ENCODE data around the gene MCC.

The MCC gene

DNA sequence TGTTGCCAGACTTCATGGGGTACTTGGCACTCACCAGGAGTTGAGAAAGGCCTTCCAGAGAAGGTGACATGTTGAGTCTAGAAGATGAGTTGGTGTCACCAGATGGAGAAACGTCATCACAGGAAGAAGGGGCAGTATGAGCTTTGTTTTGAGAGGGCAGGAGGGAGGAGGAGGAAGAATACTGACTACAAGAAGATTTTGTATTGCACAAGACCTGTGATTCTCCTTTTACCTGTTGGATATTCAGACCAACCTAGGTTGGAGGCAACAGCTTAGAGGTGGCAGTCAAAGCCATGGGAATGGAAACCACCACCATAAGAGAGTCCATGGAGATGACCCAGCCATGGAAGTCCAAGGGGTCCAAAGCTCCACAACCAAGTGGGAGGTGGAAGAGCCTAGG, 207.7 kb downstream of the MCC start:
- ChIA-PET POLR2A (interaction anchor here (1.4 kb wide), 1 partner anchor 14 kb away, joined by 5 read pairs; no protein-coding TSS in a partner anchor), CTCF (no interaction called here)
- no peak for DNase-seq (ENCODE audit: extremely low spot score)
- TF ChIP-seq ELF4 (IDR thresholded peaks at IDR 0.05) (no peak), CTBP1 (IDR thresholded peaks at IDR 0.05; ENCODE audit: borderline replicate concordance) (no peak), FOXM1 (IDR thresholded peaks at IDR 0.05; ENCODE audit: borderline replicate concordance) (no peak)
- TF ChIP-seq, protein P1, sequence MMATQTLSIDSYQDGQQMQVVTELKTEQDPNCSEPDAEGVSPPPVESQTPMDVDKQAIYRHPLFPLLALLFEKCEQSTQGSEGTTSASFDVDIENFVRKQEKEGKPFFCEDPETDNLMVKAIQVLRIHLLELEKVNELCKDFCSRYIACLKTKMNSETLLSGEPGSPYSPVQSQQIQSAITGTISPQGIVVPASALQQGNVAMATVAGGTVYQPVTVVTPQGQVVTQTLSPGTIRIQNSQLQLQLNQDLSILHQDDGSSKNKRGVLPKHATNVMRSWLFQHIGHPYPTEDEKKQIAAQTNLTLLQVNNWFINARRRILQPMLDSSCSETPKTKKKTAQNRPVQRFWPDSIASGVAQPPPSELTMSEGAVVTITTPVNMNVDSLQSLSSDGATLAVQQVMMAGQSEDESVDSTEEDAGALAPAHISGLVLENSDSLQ (IDR thresholded peaks at IDR 0.05), result no peak

GRCh38 chr5:113278976-113279375, 209.3 kb downstream of the MCC start:
- CTCF ChIA-PET, result interaction anchor here (0.6 to 1.1 kb wide), 2 partner anchors 21 to 25 kb away, joined by 3 read pairs; no protein-coding TSS in a partner anchor
- TF ChIP-seq ELF4 (IDR thresholded peaks at IDR 0.05) (no peak), ZNF384 (IDR thresholded peaks at IDR 0.05) (no peak), BHLHE40 (IDR thresholded peaks at IDR 0.05; ENCODE audit: borderline replicate concordance) (no peak), FOXA1 (IDR thresholded peaks at IDR 0.05) (no peak), LEF1 (IDR thresholded peaks at IDR 0.05; ENCODE audit: borderline replicate concordance) (no peak), CTBP1 (IDR thresholded peaks at IDR 0.05; ENCODE audit: borderline replicate concordance) (no peak), NFRKB (IDR thresholded peaks at IDR 0.05) (no peak), SP1 (IDR thresholded peaks at IDR 0.05) (no peak)
- no peak for DNase-seq (ENCODE audit: extremely low spot score)
- POLR2A ChIA-PET, result interaction anchor here (1.4 kb wide), 1 partner anchor 15 kb away, joined by 5 read pairs; no protein-coding TSS in a partner anchor

DNA sequence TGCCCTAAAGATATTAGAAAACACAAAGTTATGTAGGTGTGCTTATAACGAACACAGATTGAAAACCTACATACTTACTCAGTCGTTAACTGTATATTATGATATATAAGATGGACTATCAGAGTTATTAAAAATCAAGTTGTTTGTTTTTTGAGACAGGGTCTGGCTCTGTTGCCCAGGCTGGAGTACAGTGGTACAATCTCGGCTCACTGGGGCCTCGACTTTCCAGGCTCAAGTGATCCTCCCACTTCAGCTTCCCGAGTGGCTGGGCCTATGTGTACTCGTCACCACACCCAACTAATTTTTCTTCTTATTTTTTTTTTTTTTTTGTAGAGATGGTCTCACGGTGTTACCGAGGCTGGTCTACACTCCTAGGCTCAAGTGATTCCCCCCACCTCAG, 211.8 kb downstream of the MCC start:
- ChIA-PET POLR2A (interaction anchor here (0.5 to 1.5 kb wide), 2 partner anchors 18 to 300 kb away, joined by 3 to 5 read pairs; partner anchors contain the start of gene DCP2), CTCF (interaction anchor here (0.8 kb wide), 1 partner anchor 77 kb away, joined by 3 read pairs; no protein-coding TSS in a partner anchor)
- TF ChIP-seq SP1 (IDR thresholded peaks at IDR 0.05) (no peak), ARNT (IDR thresholded peaks at IDR 0.05) (no peak)
- DNase-seq (ENCODE audit: extremely low spot score), result no peak

DNA sequence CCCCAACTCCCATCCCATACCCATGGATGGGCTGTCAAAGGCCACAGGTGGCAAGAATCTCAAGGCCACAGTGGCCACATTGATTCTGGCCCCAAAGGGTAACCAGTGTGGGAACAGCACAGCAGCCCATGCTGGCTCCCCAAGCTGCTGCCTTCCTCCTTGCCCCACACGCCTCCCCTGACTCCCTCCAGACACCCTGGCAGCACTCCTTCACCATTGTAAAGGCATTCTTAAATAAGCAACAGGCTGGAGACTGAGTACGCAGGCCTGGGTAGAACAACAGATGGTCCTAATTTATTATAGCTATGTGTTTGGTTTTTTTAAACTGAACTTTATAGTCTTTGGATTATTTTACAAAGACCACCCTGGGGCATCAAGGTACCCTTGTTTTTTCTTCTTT, 212.3 kb downstream of the MCC start:
- POLR2A ChIA-PET, result interaction anchor here (0.5 to 1.5 kb wide), 2 partner anchors 18 to 300 kb away, joined by 3 to 5 read pairs; partner anchors contain the start of gene DCP2
- CTCF ChIA-PET, result interaction anchor here (0.7 to 0.8 kb wide), 2 partner anchors 68 to 77 kb away, joined by 3 read pairs; no protein-coding TSS in a partner anchor
- no peak for DNase-seq (ENCODE audit: extremely low spot score)
- TF ChIP-seq NFRKB (IDR thresholded peaks at IDR 0.05) (no peak), FOXM1 (IDR thresholded peaks at IDR 0.05; ENCODE audit: borderline replicate concordance) (no peak), ZNF384 (IDR thresholded peaks at IDR 0.05) (no peak), ELF4 (IDR thresholded peaks at IDR 0.05) (no peak), CTBP1 (IDR thresholded peaks at IDR 0.05; ENCODE audit: borderline replicate concordance) (no peak), TARDBP (IDR thresholded peaks at IDR 0.05) (no peak), FOXA1 (IDR thresholded peaks at IDR 0.05) (no peak), L3MBTL2 (conservative IDR thresholded peaks at IDR 0.05) (no peak), HDGF (IDR thresholded peaks at IDR 0.05; ENCODE audit: borderline replicate concordance) (no peak), FOXK2 (IDR thresholded peaks at IDR 0.05) (no peak), SP1 (IDR thresholded peaks at IDR 0.05) (no peak), ARNT (IDR thresholded peaks at IDR 0.05) (no peak), SUZ12 (IDR thresholded peaks at IDR 0.05) (no peak), BHLHE40 (IDR thresholded peaks at IDR 0.05; ENCODE audit: borderline replicate concordance) (no peak), LEF1 (IDR thresholded peaks at IDR 0.05; ENCODE audit: borderline replicate concordance) (no peak)
- TF ChIP-seq, protein P1 (IDR thresholded peaks at IDR 0.05), result no peak

GRCh38 chr5:113274836-113275414, 213.3 kb downstream of the MCC start:
- ChIA-PET POLR2A (interaction anchor here (1.5 kb wide), 1 partner anchor 20 kb away, joined by 5 read pairs; no protein-coding TSS in a partner anchor), CTCF (interaction anchor here (0.6 to 1.1 kb wide), 4 partner anchors 11 to 229 kb away, joined by 3 to 4 read pairs (median 4); no protein-coding TSS in a partner anchor)
- TF ChIP-seq FOXK2 (IDR thresholded peaks at IDR 0.05) (no peak), HDGF (IDR thresholded peaks at IDR 0.05; ENCODE audit: borderline replicate concordance) (no peak), SUZ12 (IDR thresholded peaks at IDR 0.05) (no peak), FOXM1 (IDR thresholded peaks at IDR 0.05; ENCODE audit: borderline replicate concordance) (no peak), TARDBP (IDR thresholded peaks at IDR 0.05) (no peak), L3MBTL2 (conservative IDR thresholded peaks at IDR 0.05) (no peak), FOXA1 (IDR thresholded peaks at IDR 0.05) (no peak), SP1 (IDR thresholded peaks at IDR 0.05) (no peak)
- TF ChIP-seq, protein P1 (IDR thresholded peaks at IDR 0.05), result no peak
- DNase-seq (ENCODE audit: extremely low spot score), result no peak

DNA sequence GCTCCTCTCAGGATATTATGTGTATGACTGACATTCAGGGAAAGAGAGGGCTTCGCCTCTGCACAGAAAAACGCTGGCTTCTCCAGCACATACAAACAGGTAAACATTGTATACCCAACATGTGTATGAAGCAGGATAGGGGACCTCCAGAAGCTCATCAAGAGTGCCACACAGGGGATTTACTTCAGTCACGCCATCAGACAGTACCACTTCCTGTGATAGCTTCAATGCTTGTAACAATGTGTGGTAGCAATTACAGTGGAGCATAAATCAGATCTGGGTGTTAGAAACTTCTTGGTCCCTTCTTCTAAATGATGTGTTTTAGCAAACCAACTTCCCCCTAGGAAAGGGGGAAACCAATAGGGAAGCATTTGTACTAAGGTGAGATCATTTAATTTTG, 214.3 kb downstream of the MCC start:
- POLR2A ChIA-PET, result no interaction called here

More for the DNA sequence above, 214.3 kb downstream of the MCC start:
- TF ChIP-seq L3MBTL2 (conservative IDR thresholded peaks at IDR 0.05) (no peak), FOXA1 (IDR thresholded peaks at IDR 0.05) (no peak)
- TF ChIP-seq, protein P1 (IDR thresholded peaks at IDR 0.05), result no peak
- DNase-seq (ENCODE audit: extremely low spot score), result no peak
- CTCF ChIA-PET, result interaction anchor here (0.5 kb wide), 1 partner anchor 29 kb away, joined by 3 read pairs; no protein-coding TSS in a partner anchor
